ENCODE data around the gene GALE. TPM values are rescaled to one million over a fixed set of nuclear protein-coding genes. Genes with fewer than 3 reads are reported as not detected.

The GALE gene
- total RNA-seq, 1 experiment from 2014 or later, result 42.7 TPM

DNA sequence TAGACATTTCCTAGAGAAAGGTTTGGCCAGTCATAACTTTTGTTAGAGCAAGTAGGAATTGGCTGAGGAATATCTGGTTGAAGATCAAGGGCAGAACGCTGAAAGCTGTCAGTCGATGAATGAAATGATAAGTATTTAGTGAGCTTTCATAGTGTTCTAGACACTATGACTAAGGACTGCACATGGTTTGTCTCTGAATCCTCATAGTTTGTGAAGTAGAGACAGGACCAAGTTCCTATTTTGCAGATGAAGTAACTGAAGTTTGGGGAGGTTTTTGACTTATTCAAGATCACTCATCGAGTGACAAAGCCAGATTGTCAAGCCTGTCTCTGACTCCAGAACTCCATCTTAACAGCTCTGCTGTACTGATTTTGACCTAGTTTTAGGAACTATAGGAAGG is 52.5 kb downstream of the GALE start:
- ChIA-PET POLR2A (ENCODE audit: low non-redundant PET) (interaction anchor here (0.6 kb wide), 1 partner anchor 52 kb away, joined by 3 read pairs; no protein-coding TSS in a partner anchor), CTCF (no interaction called here)
- no peak overlapping the region for H3K4me3 ChIP-seq (ENCODE audit: low read depth, low read length, poor library complexity, severe bottlenecking)
- H3K27me3 ChIP-seq (replicated peaks; ENCODE audit: insufficient read depth, low read depth, low read length, poor library complexity), result no peaks in the 10 kb centered on the region
- H3K36me3 ChIP-seq (ENCODE audit: insufficient read depth, low read length, poor library complexity, severe bottlenecking), result peaks cover 40% of the 10 kb centered on the region
- no peaks in the 10 kb centered on the region for H3K9me3 ChIP-seq (ENCODE audit: low read depth, low read length, poor library complexity, severe bottlenecking)
- no peak for TF ChIP-seq EZH2 (IDR thresholded peaks at IDR 0.05; ENCODE audit: borderline replicate concordance, low read depth, low read length, poor library complexity, severe bottlenecking)
- TF ChIP-seq, protein P1, sequence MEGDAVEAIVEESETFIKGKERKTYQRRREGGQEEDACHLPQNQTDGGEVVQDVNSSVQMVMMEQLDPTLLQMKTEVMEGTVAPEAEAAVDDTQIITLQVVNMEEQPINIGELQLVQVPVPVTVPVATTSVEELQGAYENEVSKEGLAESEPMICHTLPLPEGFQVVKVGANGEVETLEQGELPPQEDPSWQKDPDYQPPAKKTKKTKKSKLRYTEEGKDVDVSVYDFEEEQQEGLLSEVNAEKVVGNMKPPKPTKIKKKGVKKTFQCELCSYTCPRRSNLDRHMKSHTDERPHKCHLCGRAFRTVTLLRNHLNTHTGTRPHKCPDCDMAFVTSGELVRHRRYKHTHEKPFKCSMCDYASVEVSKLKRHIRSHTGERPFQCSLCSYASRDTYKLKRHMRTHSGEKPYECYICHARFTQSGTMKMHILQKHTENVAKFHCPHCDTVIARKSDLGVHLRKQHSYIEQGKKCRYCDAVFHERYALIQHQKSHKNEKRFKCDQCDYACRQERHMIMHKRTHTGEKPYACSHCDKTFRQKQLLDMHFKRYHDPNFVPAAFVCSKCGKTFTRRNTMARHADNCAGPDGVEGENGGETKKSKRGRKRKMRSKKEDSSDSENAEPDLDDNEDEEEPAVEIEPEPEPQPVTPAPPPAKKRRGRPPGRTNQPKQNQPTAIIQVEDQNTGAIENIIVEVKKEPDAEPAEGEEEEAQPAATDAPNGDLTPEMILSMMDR (conservative IDR thresholded peaks at IDR 0.05; ENCODE audit: low read depth, low read length), result no peak
- H3K27ac ChIP-seq (ENCODE audit: low read depth, low read length, poor library complexity, severe bottlenecking), result no peak overlapping the region
- no peak for DNase-seq (ENCODE audit: low spot score)
- peaks cover 6% of the 10 kb centered on the region for H3K4me1 ChIP-seq (ENCODE audit: insufficient read depth, low read length, poor library complexity, severe bottlenecking)
- BruUV-seq (replicated peaks), result no TSS peak
- intact Hi-C loops (cut with micrococcal nuclease; ENCODE audit: unreplicated experiment), result no loop called here

Other genes starting within 250 kb of the GALE start
- 102 and 140 TPM in 2 replicates for gene ID3, start 241.3 kb downstream of the GALE start, total RNA-seq (2021)
- 1,180 and 1,206 TPM in 2 replicates for gene RPL11, start 108.9 kb downstream of the GALE start, total RNA-seq (2021)
- 66.3 and 69.8 TPM in 2 replicates for gene ELOA, start 57.3 kb downstream of the GALE start, total RNA-seq (2021)
- gene PITHD1, start 22.3 kb downstream of the GALE start, total RNA-seq (2021), result 63.8 and 78.9 TPM in 2 replicates
- gene LYPLA2, start 9.6 kb downstream of the GALE start, total RNA-seq (2021), result 54.5 and 66.2 TPM in 2 replicates
- 13.9 and 17.1 TPM in 2 replicates for gene HMGCL, start 24.7 kb upstream of the GALE start, total RNA-seq (2021)
- 8.9 and 12.1 TPM in 2 replicates for gene FUCA1, start 67.5 kb upstream of the GALE start, total RNA-seq (2021)
- gene CNR2, start 112.6 kb upstream of the GALE start, total RNA-seq (2021), result not detected in 2 replicates
- gene PNRC2, start 159.1 kb upstream of the GALE start, total RNA-seq (2021), result 76.2 and 93.2 TPM in 2 replicates
- 208 and 218 TPM in 2 replicates for gene SRSF10, start 179.6 kb upstream of the GALE start, total RNA-seq (2021)